H1 (cell line): Measurements from ENCODE around the gene MFAP3. TPM values are rescaled to one million over a fixed set of nuclear protein-coding genes. Genes with fewer than 3 reads are reported as not detected.

ENCODE experiments used
- CTCF ChIA-PET: fragments of 300-600 bp; sonication (Branson Sonifier 250); formaldehyde crosslinking; loops from one replicate; lab custom pipeline; 2021; ENCODE audit not compliant: partially characterized antibody; lab: Charles Lee
- POLR2A ChIA-PET: fragments of 300-600 bp; sonication (Branson Sonifier 250); formaldehyde crosslinking; loops from one replicate; lab custom pipeline; 2021; ENCODE audit warnings: inconsistent platforms; ENCODE audit not compliant: partially characterized antibody; lab: Charles Lee
- DNase-seq, 2 experiments: peaks; one replicate each; pipeline versions ENCODE4 v3.0.0 to v3.0.0-alpha.2; 2010 to 2022; ENCODE audit warnings: low spot score in 2 of 2, low read depth in 1 of 2, mixed read lengths in 1 of 2
- FAIRE-seq: peaks from 2 replicates; lab custom pipeline; 2011; peaks lifted over from hg19 to GRCh38; lab: Jason Lieb, UNC
- H2AFZ ChIP-seq: 2 replicates; pipeline ENCODE4 v1.8.1; 2012; ENCODE audit warnings: low read length, inconsistent platforms
- H2AK5ac ChIP-seq: 2 replicates; pipeline ENCODE4 v1.6.1; 2013; ENCODE audit warnings: low read depth, low read length
- H2BK120ac ChIP-seq: replicated peaks from 2 replicates; pipeline ENCODE3; 2013; ENCODE audit warnings: low read depth, low read length, inconsistent platforms
- H2BK12ac ChIP-seq: 2 replicates; pipeline ENCODE4 v1.6.1; 2013; ENCODE audit warnings: low read depth, low read length
- H2BK15ac ChIP-seq: 2 replicates; pipeline ENCODE4 v1.6.1; 2013; ENCODE audit warnings: low read length
- H2BK20ac ChIP-seq: 2 replicates; pipeline ENCODE4 v1.6.1; 2013; ENCODE audit warnings: low read length
- H2BK5ac ChIP-seq: 2 replicates; pipeline ENCODE4 v1.6.1; 2013; ENCODE audit warnings: low read depth, low read length
- H3K14ac ChIP-seq: 2 replicates; pipeline ENCODE4 v1.6.1; 2013; ENCODE audit warnings: inconsistent platforms; ENCODE audit not compliant: insufficient read length
- H3K18ac ChIP-seq: 2 replicates; pipeline ENCODE4 v1.6.1; 2013; ENCODE audit warnings: low read length; ENCODE audit errors: extremely low read depth
- H3K23ac ChIP-seq: 2 replicates; pipeline ENCODE4 v1.6.1; 2013; ENCODE audit warnings: inconsistent platforms; ENCODE audit not compliant: insufficient read length
- H3K23me2 ChIP-seq: 2 replicates; pipeline ENCODE4 v1.6.1; 2013; ENCODE audit warnings: low read depth, low read length
- H3K27ac ChIP-seq: 2 replicates; pipeline ENCODE4 v1.6.1; 2011; ENCODE audit warnings: low read depth, low read length, inconsistent platforms
- H3K27me3 ChIP-seq, 4 experiments: replicated peaks in 1 of 4; 1 replicate in 1 of 4; 2 replicates in 3 of 4; pipeline versions ENCODE4 v1.6.1 to v1.8.1; 2011 to 2013; ENCODE audit warnings: low read length in 3 of 4, mild to moderate bottlenecking in 3 of 4, inconsistent platforms in 2 of 4, mixed read lengths in 2 of 4, moderate library complexity in 1 of 4; ENCODE audit not compliant: control insufficient read depth in 3 of 4, insufficient read depth in 3 of 4; ENCODE audit errors: extremely low read depth in 1 of 4
- H3K36me3 ChIP-seq, 4 experiments: 2 replicates each; pipeline versions ENCODE4 v1.6.1 to v1.8.1; 2011 to 2013; ENCODE audit warnings: mild to moderate bottlenecking in 4 of 4, low read length in 3 of 4, moderate library complexity in 2 of 4, control low read depth in 1 of 4, inconsistent platforms in 1 of 4; ENCODE audit not compliant: insufficient read depth in 4 of 4, control insufficient read depth in 2 of 4
- H3K4ac ChIP-seq: replicated peaks from 2 replicates; pipeline ENCODE3; 2013; ENCODE audit warnings: low read length, low read depth, mixed read lengths, inconsistent platforms; ENCODE audit not compliant: insufficient read length
- H3K4me1 ChIP-seq, 4 experiments: replicated peaks in 1 of 4; 1 replicate in 1 of 4; 2 replicates in 3 of 4; pipeline versions ENCODE4 v1.6.1 to v1.8.1; 2011 to 2013; ENCODE audit warnings: low read length in 3 of 4, inconsistent platforms in 2 of 4, mixed read lengths in 1 of 4; ENCODE audit not compliant: insufficient read depth in 4 of 4, control insufficient read depth in 3 of 4
- H3K4me2 ChIP-seq, 2 experiments: 2 replicates each; pipeline versions ENCODE4 v1.6.1 to v1.8.1; 2011 to 2013; ENCODE audit warnings: low read depth in 2 of 2, low read length in 2 of 2, control low read depth in 1 of 2, inconsistent platforms in 1 of 2, mild to moderate bottlenecking in 1 of 2; ENCODE audit not compliant: insufficient read depth in 1 of 2
- H3K4me3 ChIP-seq, 4 experiments: fragments of 200-600, 300-600 bp in 1 of 4; sonication (generic), shearing (Covaris generic), sonication (Bioruptor Twin) in 1 of 4; 2 replicates each; pipeline versions ENCODE4 v1.5.1 to v1.8.1; 2011 to 2016; ENCODE audit warnings: low read length in 4 of 4, low read depth in 3 of 4, control low read depth in 2 of 4, inconsistent platforms in 2 of 4, mild to moderate bottlenecking in 2 of 4, mixed read lengths in 1 of 4, moderate library complexity in 1 of 4; ENCODE audit not compliant: insufficient read depth in 2 of 4; ENCODE audit errors: extremely low read depth in 1 of 4
- H3K56ac ChIP-seq: replicated peaks from 2 replicates; pipeline ENCODE3; 2013; ENCODE audit warnings: low read depth, mild to moderate bottlenecking, mixed read lengths, low read length, inconsistent platforms; ENCODE audit not compliant: insufficient read length
- H3K79me1 ChIP-seq: 2 replicates; pipeline ENCODE4 v1.6.1; 2013; ENCODE audit warnings: low read depth, low read length, control low read depth
- H3K79me2 ChIP-seq, 2 experiments: 2 replicates each; pipeline versions ENCODE4 v1.6.1 to v1.8.1; 2012 to 2013; ENCODE audit warnings: low read length in 2 of 2, mild to moderate bottlenecking in 2 of 2, inconsistent platforms in 1 of 2; ENCODE audit not compliant: insufficient read depth in 2 of 2, control insufficient read depth in 1 of 2
- H3K9ac ChIP-seq, 4 experiments: replicated peaks in 1 of 4; 1 replicate in 1 of 4; 2 replicates in 3 of 4; pipeline versions ENCODE4 v1.6.1 to v1.8.1; 2011 to 2013; ENCODE audit warnings: low read depth in 3 of 4, low read length in 3 of 4, control low read depth in 2 of 4, mild to moderate bottlenecking in 2 of 4, moderate library complexity in 2 of 4, inconsistent platforms in 1 of 4; ENCODE audit errors: extremely low read depth in 1 of 4
- H3K9me3 ChIP-seq, 2 experiments: 2 replicates each; pipeline versions ENCODE4 v1.6.1 to v1.8.1; 2012 to 2013; ENCODE audit warnings: mild to moderate bottlenecking in 2 of 2, moderate library complexity in 2 of 2, control low read depth in 1 of 2, inconsistent platforms in 1 of 2, low read depth in 1 of 2, low read length in 1 of 2, mixed read lengths in 1 of 2; ENCODE audit not compliant: insufficient read depth in 2 of 2
- H4K20me1 ChIP-seq, 2 experiments: replicated peaks in 1 of 2; 2 replicates each; pipeline versions ENCODE3 to v1.8.1; 2011 to 2013; ENCODE audit warnings: inconsistent platforms in 2 of 2, low read length in 2 of 2, mild to moderate bottlenecking in 1 of 2; ENCODE audit not compliant: insufficient read depth in 2 of 2, control insufficient read depth in 1 of 2
- H4K5ac ChIP-seq: 2 replicates; pipeline ENCODE4 v1.6.1; 2013; ENCODE audit warnings: low read length, low read depth, mixed read lengths, inconsistent platforms; ENCODE audit not compliant: insufficient read length
- H4K8ac ChIP-seq: 2 replicates; pipeline ENCODE4 v1.8.0; 2013; ENCODE audit warnings: mild to moderate bottlenecking, moderate library complexity, low read length, inconsistent platforms; ENCODE audit not compliant: insufficient read depth; ENCODE audit errors: extremely low read depth
- H4K91ac ChIP-seq: replicated peaks from 2 replicates; pipeline ENCODE3; 2013; ENCODE audit warnings: low read length, mixed read lengths, inconsistent platforms; ENCODE audit not compliant: insufficient read length
- BRCA1 ChIP-seq: IDR thresholded peaks from 2 replicates; pipeline ENCODE4 v1.6.1; 2012; ENCODE audit warnings: low read depth, low read length, improper control_type of control experiment
- CBX5 ChIP-seq: fragments of 300-800, 300-1000 bp; sonication (generic); IDR thresholded peaks from 2 replicates; pipeline ENCODE4 v1.7.1; 2016; ENCODE audit warnings: antibody characterized with exemption, low read length, low read depth
- CHD1 ChIP-seq: IDR thresholded peaks from 2 replicates; pipeline ENCODE4 v1.6.1; 2012; ENCODE audit warnings: low read depth, low read length, improper control_type of control experiment
- GABPA ChIP-seq: IDR thresholded peaks from 2 replicates; pipeline ENCODE4 v1.6.1; 2011; ENCODE audit warnings: mild to moderate bottlenecking, low read length, moderate library complexity, borderline replicate concordance; ENCODE audit not compliant: insufficient read depth
- JUN ChIP-seq: IDR thresholded peaks from 2 replicates; pipeline ENCODE4 v1.6.1; 2011; ENCODE audit warnings: low read depth, mild to moderate bottlenecking, improper control_type of control experiment, low read length
- KDM5A ChIP-seq: fragments of 200-600 bp; IDR thresholded peaks from 2 replicates; pipeline ENCODE4 v1.7.1; 2012; ENCODE audit warnings: mild to moderate bottlenecking, low read length, inconsistent platforms, mixed read lengths
- RBBP5 ChIP-seq: IDR thresholded peaks from 2 replicates; pipeline ENCODE4 v1.7.1; 2012; ENCODE audit warnings: low read depth, mild to moderate bottlenecking, inconsistent platforms, low read length, moderate library complexity, borderline replicate concordance
- SIN3A ChIP-seq, 2 experiments: IDR thresholded peaks in 1 of 2; conservative IDR thresholded peaks in 1 of 2; 2 replicates each; pipeline ENCODE4 v1.6.1; 2011 to 2012; ENCODE audit warnings: low read length in 2 of 2, improper control_type of control experiment in 1 of 2, low read depth in 1 of 2, mild to moderate bottlenecking in 1 of 2
- YY1 ChIP-seq: IDR thresholded peaks from 2 replicates; pipeline ENCODE4 v1.6.1; 2011; ENCODE audit warnings: low read depth, mild to moderate bottlenecking, low read length
- WGBS, 2 experiments: shearing (Covaris generic) in 1 of 2; methylation state at CpG; one replicate each; pipeline versions ENCODE4 v1.1.6 to v1.1.7; 2013 to 2015; ENCODE audit warnings: low lambda C conversion rate in 2 of 2, mixed read lengths in 2 of 2, inconsistent platforms in 1 of 2, low coverage in 1 of 2, missing lambda C conversion rate in 1 of 2; ENCODE audit not compliant: insufficient replicate concordance in 2 of 2, insufficient coverage in 1 of 2, insufficient read length in 1 of 2; ENCODE audit errors: extremely low coverage in 1 of 2, missing lambda C conversion rate in 1 of 2; 5-methylcytosine and 5-hydroxymethylcytosine counted together
- polyA plus RNA-seq, 7 experiments: library from polyadenylated mRNA; depleted of rRNA in 3 of 7; stranded (reverse) in 5 of 7; unstranded in 2 of 7; fragments of >200 nt in 5 of 7; fragments of 200-250 nt in 2 of 7; gene quantifications; 1 replicate in 5 of 7; 2 replicates in 1 of 7; 4 replicates in 1 of 7; pipeline versions ENCODE4 v1.2.1 to v1.2.3, GENCODE V29; 2011 to 2013; ENCODE audit warnings: missing spikeins in 2 of 7, mixed read lengths in 2 of 7
- total RNA-seq: library from RNA; stranded (reverse); fragmentation: NEBNext Ultra II Directional; extraction: Animal tissue kit (Norgen Biotek cat#: 25700); gene quantifications from 2 replicates; pipeline ENCODE4 v1.2.1, GENCODE V29; 2021

The MFAP3 gene
- total and polyA plus RNA-seq, 2 of the 8 experiments (the other 6 are each of a cell fraction or from before 2014, with no cell fraction given): 13.7 to 27.0 TPM

DNA sequence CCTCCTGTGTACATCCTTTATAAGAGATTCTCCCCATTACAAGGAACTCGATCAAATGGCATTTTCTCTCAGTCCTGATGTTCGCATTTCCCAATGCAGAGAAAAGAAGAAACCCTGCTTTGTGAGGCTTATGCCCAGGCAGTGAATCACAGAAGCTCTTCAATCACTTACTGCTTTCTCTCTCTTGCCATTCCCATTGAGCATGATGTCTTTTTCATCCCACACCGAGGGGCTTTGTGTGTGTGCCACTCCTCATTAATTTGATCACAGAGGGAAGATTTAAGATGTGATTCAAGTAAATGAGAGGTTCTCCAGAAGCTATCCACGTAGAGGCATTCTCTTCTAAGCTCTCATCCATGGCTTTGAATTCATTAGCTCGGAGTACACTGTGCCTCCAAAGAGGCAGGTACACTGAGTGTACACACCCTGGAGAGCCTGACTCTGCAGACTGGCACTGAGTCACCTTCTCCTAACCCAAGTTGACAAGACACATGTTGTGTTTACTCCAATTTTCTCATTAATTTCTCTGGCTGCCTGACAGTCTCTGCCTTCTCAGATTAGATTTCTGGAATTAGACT, 45.4 kb downstream of the MFAP3 start:
- no peak overlapping the region for H2BK12ac ChIP-seq
- no peak overlapping the region for H2AFZ ChIP-seq
- H3K79me2 ChIP-seq: no peaks in the 10 kb centered on the region
- H3K14ac ChIP-seq: no peak overlapping the region
- H3K36me3 ChIP-seq: no peaks in the 10 kb centered on the region
- H2BK120ac ChIP-seq: no peak overlapping the region
- no peak for DNase-seq
- H3K4me2 ChIP-seq: no peak overlapping the region
- TF ChIP-seq JUN: no peak
- TF ChIP-seq CBX5: no peak
- TF ChIP-seq YY1: no peak
- no peak for TF ChIP-seq SIN3A (conservative IDR thresholded peaks at IDR 0.05 in 1 of 2, IDR thresholded peaks at IDR 0.05 in 1 of 2; ENCODE audit: low read depth in 1 of 2, low read length in 2 of 2)
- no peak for TF ChIP-seq KDM5A
- TF ChIP-seq BRCA1: no peak
- no peak for TF ChIP-seq CHD1
- TF ChIP-seq GABPA: no peak
- TF ChIP-seq RBBP5: no peak
- TF ChIP-seq, all 59 proteins: peak for 0
- Histone ChIP-seq H3K9ac (no peak overlapping the region), H3K56ac (no peak overlapping the region), H2BK5ac (no peak overlapping the region), H4K8ac (no peak overlapping the region), H3K4me1 (peaks cover 0 to 6% (median 0%) of the 10 kb centered on the region in 4 experiments; a peak in 2 of 7 replicates), H3K23ac (no peak overlapping the region), H3K4ac (no peak overlapping the region), H3K4me3 (no peak overlapping the region), H3K23me2 (no peaks in the 10 kb centered on the region), H4K5ac (no peak overlapping the region), H4K20me1 (peaks cover 0 to 2% of the 10 kb centered on the region in 2 experiments), H2AK5ac (no peak overlapping the region), H3K27ac (no peak overlapping the region), H3K79me1 (no peaks in the 10 kb centered on the region), H3K9me3 (no peaks in the 10 kb centered on the region), H3K18ac (no peak overlapping the region; the same call in 1 of the 2 replicates), H3K27me3 (no peaks in the 10 kb centered on the region), H4K91ac (no peak overlapping the region), H2BK20ac (no peak overlapping the region; the same call in 1 of the 2 replicates), H2BK15ac (no peak overlapping the region)
- POLR2A ChIA-PET: no interaction called here
- CTCF ChIA-PET: interaction anchor here (1.0 to 4.2 kb wide), 3 partner anchors 12 to 96 kb away, joined by 4 to 23 read pairs (median 12); no protein-coding TSS in a partner anchor
- 85% methylated on average over 5 of the region's 5 CpGs; no CpG with 5 or more reads in 1 of the 2 experiments for WGBS, 2 experiments
- no peak for FAIRE-seq
